HepG2 (cell line): Measurements from ENCODE around the gene PFKFB2. TPM values are rescaled to one million over a fixed set of nuclear protein-coding genes. Genes with fewer than 3 reads are reported as not detected.

Experiments
- NFYC ChIP-seq: IDR thresholded peaks from 2 replicates; pipeline ENCODE4 v1.6.1; 2016; ENCODE audit warnings: missing genetic modification reagents, missing compliant biosample characterization
- SP140L ChIP-seq: sonication (generic); formaldehyde crosslinking; IDR thresholded peaks from 2 replicates; pipeline ENCODE4 v1.4.0; 2020; ENCODE audit warnings: missing genetic modification reagents, borderline replicate concordance
- THYN1 ChIP-seq: sonication (generic); formaldehyde crosslinking; IDR thresholded peaks from 2 replicates; pipeline ENCODE4 v1.8.1; 2023; ENCODE audit warnings: low read depth, mild to moderate bottlenecking, moderate library complexity, missing genetic modification reagents, borderline replicate concordance
- ZFX ChIP-seq: sonication (generic); formaldehyde crosslinking; IDR thresholded peaks from 2 replicates; pipeline ENCODE4 v1.4.0; 2020; ENCODE audit warnings: mild to moderate bottlenecking, low read depth, missing genetic modification reagents, moderate library complexity
- ZNF556 ChIP-seq: sonication (generic); formaldehyde crosslinking; IDR thresholded peaks from 2 replicates; pipeline ENCODE4 v1.4.0; 2020; ENCODE audit warnings: mild to moderate bottlenecking, missing genetic modification reagents, borderline replicate concordance
- polyA plus RNA-seq, 8 experiments: library from polyadenylated mRNA; depleted of rRNA in 3 of 8; stranded (reverse) in 7 of 8; unstranded in 1 of 8; fragments of >200 nt; fragmentation: Illumina TruSeq in 4 of 8; extraction: Trizol in 4 of 8; gene quantifications; 2 replicates each; pipeline versions ENCODE4 v1.2.1 to v1.2.3, GENCODE V29; 2011 to 2016; ENCODE audit warnings: low read depth in 4 of 8, missing spikeins in 1 of 8, mixed read lengths in 1 of 8; ENCODE audit not compliant: insufficient read depth in 1 of 8
- total RNA-seq, 5 experiments: library from RNA; depleted of rRNA; stranded (reverse); fragments of >200 nt; fragmentation: Illumina TruSeq; extraction: Trizol; gene quantifications; 2 replicates each; pipeline ENCODE4 v1.2.3, GENCODE V29; 2016; ENCODE audit warnings: low read depth in 1 of 5
- TF ChIP-seq, protein P1 (sequence below): sonication (generic); formaldehyde crosslinking; IDR thresholded peaks from 2 replicates; pipeline ENCODE4 v1.5.0; 2020; ENCODE audit warnings: mild to moderate bottlenecking, missing genetic modification reagents, borderline replicate concordance
- TF ChIP-seq, protein P2 (sequence below): sonication (generic); IDR thresholded peaks from 2 replicates; pipeline ENCODE4 v1.6.1; 2016; ENCODE audit warnings: low read depth, borderline replicate concordance

The PFKFB2 gene
- total and polyA plus RNA-seq, 2 of the 13 experiments (the other 11 are each of a cell fraction or from before 2014, with no cell fraction given): 4.6 to 10.6 TPM

DNA sequence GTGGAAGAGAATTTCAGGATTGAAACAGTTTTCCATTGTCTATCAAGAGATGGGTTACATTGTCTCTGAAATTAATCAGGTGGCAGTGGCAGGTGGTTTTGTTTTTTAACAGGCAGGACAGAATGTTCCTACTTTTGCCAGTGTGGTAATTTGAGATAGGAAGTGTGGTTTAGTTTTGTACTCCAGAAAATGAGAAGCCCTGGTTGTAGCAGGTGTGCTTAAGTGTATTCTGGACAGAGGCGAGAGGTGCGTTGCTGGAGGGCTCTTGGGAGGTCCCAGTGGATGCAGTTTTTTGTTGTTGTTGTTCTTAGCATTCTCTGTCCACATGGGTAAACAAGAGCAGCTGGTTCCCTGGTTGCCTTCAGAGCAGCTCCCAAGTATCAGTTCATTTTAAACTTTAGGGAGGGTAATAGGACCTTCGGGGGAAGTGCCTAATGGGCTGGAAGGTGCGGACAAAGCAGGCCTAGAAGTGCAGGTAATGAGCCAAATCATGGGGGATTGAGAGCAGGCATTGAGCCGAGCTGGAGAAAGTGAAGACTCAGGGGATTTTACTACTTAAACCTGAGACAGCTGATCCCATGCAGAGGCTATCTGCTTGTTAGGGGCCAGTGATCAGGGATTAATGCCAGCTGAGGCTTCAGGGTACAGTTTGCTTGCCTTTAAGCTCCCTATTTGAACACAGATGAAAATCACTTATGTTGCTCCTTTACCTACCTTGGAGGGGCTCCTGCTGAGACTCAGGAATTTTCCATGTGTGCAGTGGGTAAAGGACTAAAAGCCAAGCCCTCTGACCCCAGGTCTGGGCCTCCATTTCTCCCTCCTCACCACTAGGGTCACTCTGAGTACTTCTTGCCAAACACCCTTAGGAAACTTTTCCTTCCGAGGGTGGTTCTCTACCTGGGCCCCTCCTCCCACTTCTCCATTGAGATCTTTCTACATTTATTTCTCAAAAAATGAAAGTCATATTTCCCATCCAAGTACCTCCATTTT lies 6.1 kb downstream of the PFKFB2 start (continued):
- TF ChIP-seq, protein P1, sequence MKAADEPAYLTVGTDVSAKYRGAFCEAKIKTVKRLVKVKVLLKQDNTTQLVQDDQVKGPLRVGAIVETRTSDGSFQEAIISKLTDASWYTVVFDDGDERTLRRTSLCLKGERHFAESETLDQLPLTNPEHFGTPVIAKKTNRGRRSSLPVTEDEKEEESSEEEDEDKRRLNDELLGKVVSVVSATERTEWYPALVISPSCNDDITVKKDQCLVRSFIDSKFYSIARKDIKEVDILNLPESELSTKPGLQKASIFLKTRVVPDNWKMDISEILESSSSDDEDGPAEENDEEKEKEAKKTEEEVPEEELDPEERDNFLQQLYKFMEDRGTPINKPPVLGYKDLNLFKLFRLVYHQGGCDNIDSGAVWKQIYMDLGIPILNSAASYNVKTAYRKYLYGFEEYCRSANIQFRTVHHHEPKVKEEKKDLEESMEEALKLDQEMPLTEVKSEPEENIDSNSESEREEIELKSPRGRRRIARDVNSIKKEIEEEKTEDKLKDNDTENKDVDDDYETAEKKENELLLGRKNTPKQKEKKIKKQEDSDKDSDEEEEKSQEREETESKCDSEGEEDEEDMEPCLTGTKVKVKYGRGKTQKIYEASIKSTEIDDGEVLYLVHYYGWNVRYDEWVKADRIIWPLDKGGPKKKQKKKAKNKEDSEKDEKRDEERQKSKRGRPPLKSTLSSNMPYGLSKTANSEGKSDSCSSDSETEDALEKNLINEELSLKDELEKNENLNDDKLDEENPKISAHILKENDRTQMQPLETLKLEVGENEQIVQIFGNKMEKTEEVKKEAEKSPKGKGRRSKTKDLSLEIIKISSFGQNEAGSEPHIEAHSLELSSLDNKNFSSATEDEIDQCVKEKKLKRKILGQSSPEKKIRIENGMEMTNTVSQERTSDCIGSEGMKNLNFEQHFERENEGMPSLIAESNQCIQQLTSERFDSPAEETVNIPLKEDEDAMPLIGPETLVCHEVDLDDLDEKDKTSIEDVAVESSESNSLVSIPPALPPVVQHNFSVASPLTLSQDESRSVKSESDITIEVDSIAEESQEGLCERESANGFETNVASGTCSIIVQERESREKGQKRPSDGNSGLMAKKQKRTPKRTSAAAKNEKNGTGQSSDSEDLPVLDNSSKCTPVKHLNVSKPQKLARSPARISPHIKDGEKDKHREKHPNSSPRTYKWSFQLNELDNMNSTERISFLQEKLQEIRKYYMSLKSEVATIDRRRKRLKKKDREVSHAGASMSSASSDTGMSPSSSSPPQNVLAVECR (CRISPR knock-in tag): no peak
- TF ChIP-seq ZNF556 (CRISPR knock-in tag) (no peak), ZFX (CRISPR knock-in tag) (no peak), SP140L (CRISPR knock-in tag) (no peak), NFYC (CRISPR knock-in tag) (no peak), THYN1 (CRISPR knock-in tag) (no peak)
- TF ChIP-seq, protein P2, sequence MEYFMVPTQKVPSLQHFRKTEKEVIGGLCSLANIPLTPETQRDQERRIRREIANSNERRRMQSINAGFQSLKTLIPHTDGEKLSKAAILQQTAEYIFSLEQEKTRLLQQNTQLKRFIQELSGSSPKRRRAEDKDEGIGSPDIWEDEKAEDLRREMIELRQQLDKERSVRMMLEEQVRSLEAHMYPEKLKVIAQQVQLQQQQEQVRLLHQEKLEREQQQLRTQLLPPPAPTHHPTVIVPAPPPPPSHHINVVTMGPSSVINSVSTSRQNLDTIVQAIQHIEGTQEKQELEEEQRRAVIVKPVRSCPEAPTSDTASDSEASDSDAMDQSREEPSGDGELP: no peak
